Measurements from ENCODE around the gene M1AP. TPM values are rescaled to one million over a fixed set of nuclear protein-coding genes. Genes with fewer than 3 reads are reported as not detected.

The M1AP gene
- total RNA-seq, 1 experiment from 2014 or later: 7.6 TPM

GRCh38 chr2:74569686-74570085 lies 78.4 kb downstream of the M1AP start:
- Histone ChIP-seq H3K4ac (ENCODE audit: low read depth, low read length) (no peak overlapping the region), H3K79me1 (ENCODE audit: insufficient read depth, low read depth, low read length, poor library complexity, severe bottlenecking) (no peaks in the 10 kb centered on the region), H4K20me1 (ENCODE audit: control insufficient read depth, insufficient read depth, insufficient read length) (no peaks in the 10 kb centered on the region), H2BK120ac (ENCODE audit: low read depth, low read length, poor library complexity, severe bottlenecking) (no peak overlapping the region), H3K23me2 (ENCODE audit: insufficient read length, low read depth, low read length, poor library complexity, severe bottlenecking) (no peaks in the 10 kb centered on the region), H2BK15ac (ENCODE audit: low read depth, low read length) (no peak overlapping the region), H4K91ac (ENCODE audit: insufficient read length, low read depth, low read length) (no peak overlapping the region), H3K4me1 (ENCODE audit: insufficient read depth, low read length) (no peaks in the 10 kb centered on the region), H3T11ph (ENCODE audit: low read length) (no peak overlapping the region), H4K8ac (replicated peaks; ENCODE audit: insufficient read length, low read depth, low read length) (no peak overlapping the region), H3K27me3 (ENCODE audit: insufficient read depth, low read length) (no peaks in the 10 kb centered on the region), H3K23ac (ENCODE audit: insufficient read length, low read depth, low read length) (no peak overlapping the region), H2AK5ac (ENCODE audit: insufficient read length, low read length) (no peak overlapping the region), H3K9me3 (ENCODE audit: control insufficient read depth, low read depth, low read length) (no peaks in the 10 kb centered on the region), H3K4me2 (ENCODE audit: insufficient read depth, insufficient read length, low read length) (no peak overlapping the region), H3K56ac (ENCODE audit: insufficient read length, low read depth, low read length) (no peak overlapping the region), H3K9ac (ENCODE audit: extremely low read depth, insufficient read length, low read length) (no peak overlapping the region), H2BK5ac (ENCODE audit: insufficient read length, low read length) (no peak overlapping the region), H2BK12ac (ENCODE audit: insufficient read length, low read depth, low read length) (no peak overlapping the region), H2AFZ (ENCODE audit: low read length) (no peak overlapping the region), H2BK20ac (ENCODE audit: low read depth, low read length, poor library complexity, severe bottlenecking) (no peak overlapping the region), H4K5ac (ENCODE audit: insufficient read length, low read depth, low read length) (no peak overlapping the region), H3K79me2 (ENCODE audit: insufficient read depth, low read length) (no peaks in the 10 kb centered on the region), H3K14ac (ENCODE audit: insufficient read depth, low read length) (no peak overlapping the region), H3K27ac (ENCODE audit: insufficient read length, low read depth, low read length) (no peak overlapping the region), H3K18ac (ENCODE audit: insufficient read length, low read depth, low read length) (no peak overlapping the region)
- H3K36me3 Mint-ChIP-seq (ENCODE audit: insufficient read depth in 1 of 3, low read depth in 3 of 3): no peaks in the 10 kb centered on the region
- H3K4me3 Mint-ChIP-seq: no peak overlapping the region
- H3K4me1 Mint-ChIP-seq: no peaks in the 10 kb centered on the region
- no peaks in the 10 kb centered on the region for H3K9me3 Mint-ChIP-seq
- no peak overlapping the region for H3K27ac Mint-ChIP-seq
- no peak for DNase-seq
- WGBS (ENCODE audit: extremely low coverage, insufficient read length, low lambda C conversion rate): no CpG with 5 or more reads among the region's 1 CpG
- TF ChIP-seq CTCF (conservative IDR thresholded peaks at IDR 0.05): no peak
- peaks cover 5% of the 10 kb centered on the region for H3K27me3 Mint-ChIP-seq (ENCODE audit: low read depth)
